SJCRH30 (cell line): ENCODE data around the gene YWHAE. TPM values are rescaled to one million over a fixed set of nuclear protein-coding genes. Genes with fewer than 3 reads are reported as not detected.
"Not testable (repeated sequence)": the region's sequence is repeated elsewhere in the genome, so short reads cannot be mapped to it uniquely, and the experiment has no call there.

Experiments used
- DNase-seq, 2 experiments: peaks; one replicate each; pipeline ENCODE4 v3.0.0-alpha.2; 2015 to 2020
- H3K27ac ChIP-seq: fragments of 250-450 bp; sonication (Bioruptor Pico); 2 replicates; pipeline ENCODE4 v1.5.1; 2020; ENCODE audit warnings: mild to moderate bottlenecking, moderate library complexity
- H3K27me3 ChIP-seq: fragments of 250-450 bp; sonication (Bioruptor Pico); 2 replicates; pipeline ENCODE4 v1.5.1; 2020; ENCODE audit warnings: mild to moderate bottlenecking, moderate library complexity
- H3K36me3 ChIP-seq: fragments of 250-450 bp; sonication (Bioruptor Pico); 2 replicates; pipeline ENCODE4 v1.5.1; 2020; ENCODE audit warnings: mild to moderate bottlenecking, moderate library complexity
- H3K4me1 ChIP-seq: fragments of 250-450 bp; sonication (Bioruptor Pico); 2 replicates; pipeline ENCODE4 v1.5.1; 2020; ENCODE audit warnings: mild to moderate bottlenecking, moderate library complexity
- H3K4me3 ChIP-seq: fragments of 250-450 bp; sonication (Bioruptor Pico); 2 replicates; pipeline ENCODE4 v1.5.1; 2020; ENCODE audit warnings: mild to moderate bottlenecking, moderate library complexity
- H3K9me3 ChIP-seq: fragments of 250-450 bp; sonication (Bioruptor Pico); replicated peaks from 2 replicates; pipeline ENCODE4 v1.5.1; 2020; ENCODE audit warnings: mild to moderate bottlenecking, moderate library complexity
- total RNA-seq: library from RNA; depleted of rRNA; stranded (reverse); fragments of >200 nt; shearing (Covaris generic); gene quantifications from 2 replicates; pipeline ENCODE4 v1.2.3, GENCODE V29; 2014

Gene YWHAE
- total RNA-seq, 1 experiment from 2014 or later, result 592 TPM

GRCh38 chr17:1390432-1391367 is 9.3 kb downstream of the YWHAE start:
- Histone ChIP-seq H3K27ac (no peak overlapping the region), H3K36me3 (peaks cover 2% of the 10 kb centered on the region; the same call in 1 of the 2 replicates), H3K4me3 (no peak overlapping the region), H3K9me3 (no peaks in the 10 kb centered on the region), H3K27me3 (no peaks in the 10 kb centered on the region), H3K4me1 (peaks cover 3% of the 10 kb centered on the region; the same call in 1 of the 2 replicates)
- DNase-seq, result no peak

- not testable (repeated sequence) for DNase-seq
Observed at GRCh38 chr17:1387490-1388227, 12.4 kb downstream of the YWHAE start.

GRCh38 chr17:1386675-1387190 is 13.3 kb downstream of the YWHAE start:
- not testable (repeated sequence) for H3K4me1 ChIP-seq

More at GRCh38 chr17:1387490-1388227, 12.4 kb downstream of the YWHAE start:
- H3K27me3 ChIP-seq, H3K4me3 ChIP-seq, H3K27ac ChIP-seq, H3K36me3 ChIP-seq, H3K9me3 ChIP-seq, H3K4me1 ChIP-seq: not testable (repeated sequence)

GRCh38 chr17:1386265-1386664 is 13.8 kb downstream of the YWHAE start:
- H3K4me3 ChIP-seq, result no peak overlapping the region
- no peak for DNase-seq
- peaks cover 3% of the 10 kb centered on the region; the same call in 1 of the 2 replicates for H3K36me3 ChIP-seq
- peaks cover 3% of the 10 kb centered on the region; the same call in 1 of the 2 replicates for H3K4me1 ChIP-seq
- no peak overlapping the region for H3K27ac ChIP-seq
- no peaks in the 10 kb centered on the region for H3K9me3 ChIP-seq
- H3K27me3 ChIP-seq, result no peaks in the 10 kb centered on the region

More at GRCh38 chr17:1386675-1387190, 13.3 kb downstream of the YWHAE start:
- not testable (repeated sequence) for H3K9me3 ChIP-seq, DNase-seq, H3K4me3 ChIP-seq, H3K27ac ChIP-seq, H3K27me3 ChIP-seq, H3K36me3 ChIP-seq

GRCh38 chr17:1385861-1386260 is 14.2 kb downstream of the YWHAE start:
- no peak for DNase-seq
- Histone ChIP-seq H3K4me3 (no peak overlapping the region), H3K9me3 (no peaks in the 10 kb centered on the region), H3K36me3 (peaks cover 3% of the 10 kb centered on the region; the same call in 1 of the 2 replicates), H3K4me1 (peaks cover 3% of the 10 kb centered on the region; the same call in 1 of the 2 replicates), H3K27me3 (no peaks in the 10 kb centered on the region), H3K27ac (no peak overlapping the region)

GRCh38 chr17:1384905-1385435 is 15.1 kb downstream of the YWHAE start:
- no peak overlapping the region for H3K4me3 ChIP-seq
- no peak for DNase-seq
- H3K9me3 ChIP-seq, result no peaks in the 10 kb centered on the region
- peaks cover 3% of the 10 kb centered on the region for H3K36me3 ChIP-seq
- H3K4me1 ChIP-seq, result no peaks in the 10 kb centered on the region
- H3K27me3 ChIP-seq, result no peaks in the 10 kb centered on the region
- H3K27ac ChIP-seq, result no peak overlapping the region

- Histone ChIP-seq H3K27me3 (no peaks in the 10 kb centered on the region), H3K36me3 (peaks cover 3% of the 10 kb centered on the region), H3K4me3 (no peak overlapping the region), H3K27ac (no peak overlapping the region), H3K4me1 (no peaks in the 10 kb centered on the region), H3K9me3 (no peaks in the 10 kb centered on the region)
- no peak for DNase-seq
Observed at GRCh38 chr17:1379930-1380313, 20.1 kb downstream of the YWHAE start.

- H3K9me3 ChIP-seq, result no peaks in the 10 kb centered on the region
- H3K4me3 ChIP-seq, result no peak overlapping the region
- H3K27ac ChIP-seq, result no peak overlapping the region
- no peak for DNase-seq
- H3K27me3 ChIP-seq, result no peaks in the 10 kb centered on the region
- H3K4me1 ChIP-seq, result no peaks in the 10 kb centered on the region
- H3K36me3 ChIP-seq, result peaks cover 3% of the 10 kb centered on the region
Observed at GRCh38 chr17:1379208-1379929, 20.7 kb downstream of the YWHAE start.

- not testable (repeated sequence) for H3K27me3 ChIP-seq, DNase-seq, H3K27ac ChIP-seq, H3K4me3 ChIP-seq, H3K36me3 ChIP-seq, H3K4me1 ChIP-seq, H3K9me3 ChIP-seq
Observed at GRCh38 chr17:1378476-1378860, 21.6 kb downstream of the YWHAE start.

GRCh38 chr17:1377334-1377733 is 22.7 kb downstream of the YWHAE start:
- Histone ChIP-seq H3K27me3 (no peaks in the 10 kb centered on the region), H3K4me1 (no peaks in the 10 kb centered on the region), H3K4me3 (no peak overlapping the region), H3K27ac (no peak overlapping the region), H3K9me3 (no peaks in the 10 kb centered on the region), H3K36me3 (no peaks in the 10 kb centered on the region; the same call in none of the 2 replicates)
- DNase-seq, result no peak

- Histone ChIP-seq H3K4me1 (no peaks in the 10 kb centered on the region), H3K9me3 (no peaks in the 10 kb centered on the region), H3K27me3 (no peaks in the 10 kb centered on the region), H3K27ac (no peak overlapping the region), H3K36me3 (peaks cover 1% of the 10 kb centered on the region), H3K4me3 (no peak overlapping the region)
- DNase-seq, result no peak
Observed at GRCh38 chr17:1376061-1376460, 24.0 kb downstream of the YWHAE start.

GRCh38 chr17:1375615-1376014 is 24.4 kb downstream of the YWHAE start:
- DNase-seq, result no peak
- H3K4me3 ChIP-seq, result no peak overlapping the region

GRCh38 chr17:1374431-1375177 is 25.4 kb downstream of the YWHAE start:
- no peak for DNase-seq
- H3K9me3 ChIP-seq, result no peaks in the 10 kb centered on the region
- H3K27ac ChIP-seq, result no peak overlapping the region
- peaks cover 4% of the 10 kb centered on the region; the same call in 1 of the 2 replicates for H3K36me3 ChIP-seq
- H3K27me3 ChIP-seq, result no peaks in the 10 kb centered on the region
- no peaks in the 10 kb centered on the region for H3K4me1 ChIP-seq
- H3K4me3 ChIP-seq, result no peak overlapping the region

More at GRCh38 chr17:1375615-1376014, 24.4 kb downstream of the YWHAE start:
- Histone ChIP-seq H3K9me3 (no peaks in the 10 kb centered on the region), H3K27me3 (no peaks in the 10 kb centered on the region), H3K4me1 (no peaks in the 10 kb centered on the region), H3K36me3 (peaks cover 4% of the 10 kb centered on the region), H3K27ac (no peak overlapping the region)
